ENCODE results near the gene MTMR3. TPM values are rescaled to one million over a fixed set of nuclear protein-coding genes. Genes with fewer than 3 reads are reported as not detected.

Gene MTMR3
- total and polyA plus RNA-seq, 4 donors: 6.0 to 38.8 (median 17.1) TPM

DNA sequence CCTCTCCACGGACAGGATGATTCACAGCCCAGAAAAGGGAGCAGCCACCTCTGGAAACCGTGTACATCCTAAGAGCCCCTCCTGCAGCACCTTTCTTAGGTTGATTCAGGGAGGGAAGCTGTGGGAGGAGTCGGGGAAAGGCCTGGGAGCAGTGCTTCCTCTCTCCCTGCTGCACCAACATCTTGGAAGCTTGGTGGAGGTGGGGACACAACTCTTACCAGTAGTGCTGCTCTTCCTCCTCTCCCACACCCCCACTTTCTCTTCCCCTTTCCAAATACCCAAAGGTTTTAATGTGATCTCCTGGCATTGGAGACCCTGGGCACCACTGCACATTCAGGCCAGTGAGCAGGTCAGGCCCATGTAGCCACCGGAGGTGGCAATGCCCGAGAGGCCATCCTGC lies 150.9 kb downstream of the MTMR3 start:
- H3K4me1 ChIP-seq (ENCODE audit: control insufficient read depth in 4 of 4, insufficient read depth in 4 of 4, low read length in 3 of 4): peaks cover 0 to 19% (median 10%) of the 10 kb centered on the region in 4 donors
- no peak overlapping the region for H3K9ac ChIP-seq (ENCODE audit: low read depth in 1 of 2, low read length in 2 of 2)
- no peaks in the 10 kb centered on the region for H3K9me3 ChIP-seq (ENCODE audit: control insufficient read depth in 4 of 4, low read length in 3 of 4)
- H3K27ac ChIP-seq (ENCODE audit: low read depth in 1 of 2, low read length in 2 of 2): no peak overlapping the region
- TF ChIP-seq, protein P1, sequence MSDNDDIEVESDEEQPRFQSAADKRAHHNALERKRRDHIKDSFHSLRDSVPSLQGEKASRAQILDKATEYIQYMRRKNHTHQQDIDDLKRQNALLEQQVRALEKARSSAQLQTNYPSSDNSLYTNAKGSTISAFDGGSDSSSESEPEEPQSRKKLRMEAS (IDR thresholded peaks at IDR 0.05): no peak
- TF ChIP-seq FOXA2 (IDR thresholded peaks at IDR 0.05) (no peak), NR2F2 (IDR thresholded peaks at IDR 0.05) (no peak), TAF1 (conservative IDR thresholded peaks at IDR 0.05) (no peak), JUND (IDR thresholded peaks at IDR 0.05) (no peak), SP1 (IDR thresholded peaks at IDR 0.05) (no peak), RXRA (IDR thresholded peaks at IDR 0.05) (no peak), FOXA1 (IDR thresholded peaks at IDR 0.05) (no peak), GABPA (IDR thresholded peaks at IDR 0.05 in 1 of 2, conservative IDR thresholded peaks at IDR 0.05 in 1 of 2) (no peak)
- TF ChIP-seq, protein P2, sequence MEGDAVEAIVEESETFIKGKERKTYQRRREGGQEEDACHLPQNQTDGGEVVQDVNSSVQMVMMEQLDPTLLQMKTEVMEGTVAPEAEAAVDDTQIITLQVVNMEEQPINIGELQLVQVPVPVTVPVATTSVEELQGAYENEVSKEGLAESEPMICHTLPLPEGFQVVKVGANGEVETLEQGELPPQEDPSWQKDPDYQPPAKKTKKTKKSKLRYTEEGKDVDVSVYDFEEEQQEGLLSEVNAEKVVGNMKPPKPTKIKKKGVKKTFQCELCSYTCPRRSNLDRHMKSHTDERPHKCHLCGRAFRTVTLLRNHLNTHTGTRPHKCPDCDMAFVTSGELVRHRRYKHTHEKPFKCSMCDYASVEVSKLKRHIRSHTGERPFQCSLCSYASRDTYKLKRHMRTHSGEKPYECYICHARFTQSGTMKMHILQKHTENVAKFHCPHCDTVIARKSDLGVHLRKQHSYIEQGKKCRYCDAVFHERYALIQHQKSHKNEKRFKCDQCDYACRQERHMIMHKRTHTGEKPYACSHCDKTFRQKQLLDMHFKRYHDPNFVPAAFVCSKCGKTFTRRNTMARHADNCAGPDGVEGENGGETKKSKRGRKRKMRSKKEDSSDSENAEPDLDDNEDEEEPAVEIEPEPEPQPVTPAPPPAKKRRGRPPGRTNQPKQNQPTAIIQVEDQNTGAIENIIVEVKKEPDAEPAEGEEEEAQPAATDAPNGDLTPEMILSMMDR (IDR thresholded peaks at IDR 0.05; ENCODE audit: low read depth, low read length, missing input control): no peak
- TF ChIP-seq, protein P3, sequence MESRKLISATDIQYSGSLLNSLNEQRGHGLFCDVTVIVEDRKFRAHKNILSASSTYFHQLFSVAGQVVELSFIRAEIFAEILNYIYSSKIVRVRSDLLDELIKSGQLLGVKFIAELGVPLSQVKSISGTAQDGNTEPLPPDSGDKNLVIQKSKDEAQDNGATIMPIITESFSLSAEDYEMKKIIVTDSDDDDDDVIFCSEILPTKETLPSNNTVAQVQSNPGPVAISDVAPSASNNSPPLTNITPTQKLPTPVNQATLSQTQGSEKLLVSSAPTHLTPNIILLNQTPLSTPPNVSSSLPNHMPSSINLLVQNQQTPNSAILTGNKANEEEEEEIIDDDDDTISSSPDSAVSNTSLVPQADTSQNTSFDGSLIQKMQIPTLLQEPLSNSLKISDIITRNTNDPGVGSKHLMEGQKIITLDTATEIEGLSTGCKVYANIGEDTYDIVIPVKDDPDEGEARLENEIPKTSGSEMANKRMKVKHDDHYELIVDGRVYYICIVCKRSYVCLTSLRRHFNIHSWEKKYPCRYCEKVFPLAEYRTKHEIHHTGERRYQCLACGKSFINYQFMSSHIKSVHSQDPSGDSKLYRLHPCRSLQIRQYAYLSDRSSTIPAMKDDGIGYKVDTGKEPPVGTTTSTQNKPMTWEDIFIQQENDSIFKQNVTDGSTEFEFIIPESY (IDR thresholded peaks at IDR 0.05): no peak
- H3K4me3 ChIP-seq (ENCODE audit: low read depth in 1 of 3, low read length in 3 of 3): no peak overlapping the region
- H3K27me3 ChIP-seq (ENCODE audit: control insufficient read depth in 4 of 4, insufficient read depth in 4 of 4, low read length in 3 of 4): no peaks in the 10 kb centered on the region
- no peak for DNase-seq (ENCODE audit: low spot score)
- 81% methylated on average over 5 of the region's 5 CpGs for WGBS
- H3K36me3 ChIP-seq (ENCODE audit: control insufficient read depth in 4 of 4, insufficient read depth in 3 of 4, low read depth in 1 of 4, low read length in 3 of 4): no peaks in the 10 kb centered on the region

DNA sequence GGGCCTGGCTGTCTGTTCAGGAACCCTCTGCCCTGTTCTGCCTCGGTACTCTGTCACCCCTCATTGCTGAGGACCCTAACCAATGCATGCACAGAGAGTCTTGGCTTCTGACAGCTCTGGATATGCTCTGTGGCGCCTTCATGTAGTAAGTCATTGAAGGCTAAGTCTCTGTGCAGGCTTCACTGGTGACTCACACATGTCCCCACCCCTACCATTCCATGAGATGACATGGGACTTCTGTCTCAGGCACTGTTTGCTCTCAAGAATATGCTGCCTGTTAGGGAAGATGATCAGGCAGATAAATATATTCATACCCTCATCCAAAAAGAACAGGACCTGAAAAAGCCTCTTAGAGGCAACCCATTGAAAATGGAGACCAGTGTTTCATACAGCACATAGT lies 153.7 kb downstream of the MTMR3 start:
- DNase-seq (ENCODE audit: low spot score): no peak
- WGBS: 95% methylated on average over 2 of the region's 2 CpGs
- H3K27me3 ChIP-seq (ENCODE audit: control insufficient read depth in 4 of 4, insufficient read depth in 4 of 4, low read length in 3 of 4): no peaks in the 10 kb centered on the region
- H3K4me1 ChIP-seq (ENCODE audit: control insufficient read depth in 4 of 4, insufficient read depth in 4 of 4, low read length in 3 of 4): peaks cover 1 to 8% (median 4%) of the 10 kb centered on the region in 4 donors
- no peaks in the 10 kb centered on the region for H3K36me3 ChIP-seq (ENCODE audit: control insufficient read depth in 4 of 4, insufficient read depth in 3 of 4, low read depth in 1 of 4, low read length in 3 of 4)
- no peak overlapping the region for H3K27ac ChIP-seq (ENCODE audit: low read depth in 1 of 2, low read length in 2 of 2)
- no peak overlapping the region for H3K9ac ChIP-seq (ENCODE audit: low read depth in 1 of 2, low read length in 2 of 2)
- H3K9me3 ChIP-seq (ENCODE audit: control insufficient read depth in 4 of 4, low read length in 3 of 4): no peaks in the 10 kb centered on the region
- H3K4me3 ChIP-seq (ENCODE audit: low read depth in 1 of 3, low read length in 3 of 3): no peak overlapping the region
- TF ChIP-seq, protein P1 (IDR thresholded peaks at IDR 0.05): no peak
- TF ChIP-seq, protein P2 (IDR thresholded peaks at IDR 0.05; ENCODE audit: low read depth, low read length, missing input control): no peak
- TF ChIP-seq, protein P3 (IDR thresholded peaks at IDR 0.05): no peak
- TF ChIP-seq JUND (IDR thresholded peaks at IDR 0.05) (no peak), REST (IDR thresholded peaks at IDR 0.05) (no peak), EGR1 (IDR thresholded peaks at IDR 0.05; ENCODE audit: low read depth in 2 of 2) (no peak), FOXA1 (IDR thresholded peaks at IDR 0.05) (no peak)
